HG03060 (cell line): ENCODE data around the gene PEMT.
"Not testable (repeated sequence)": the region's sequence is repeated elsewhere in the genome, so short reads cannot be mapped to it uniquely, and the experiment has no call there.

Source experiments
- ATAC-seq: cut with Tn5 transposase; IDR thresholded peaks from one replicate; pipeline ENCODE4 v1.9.1; 2021; ENCODE audit warnings: low read depth, moderate number of reproducible peaks; ENCODE audit not compliant: unreplicated experiment

Gene PEMT

DNA sequence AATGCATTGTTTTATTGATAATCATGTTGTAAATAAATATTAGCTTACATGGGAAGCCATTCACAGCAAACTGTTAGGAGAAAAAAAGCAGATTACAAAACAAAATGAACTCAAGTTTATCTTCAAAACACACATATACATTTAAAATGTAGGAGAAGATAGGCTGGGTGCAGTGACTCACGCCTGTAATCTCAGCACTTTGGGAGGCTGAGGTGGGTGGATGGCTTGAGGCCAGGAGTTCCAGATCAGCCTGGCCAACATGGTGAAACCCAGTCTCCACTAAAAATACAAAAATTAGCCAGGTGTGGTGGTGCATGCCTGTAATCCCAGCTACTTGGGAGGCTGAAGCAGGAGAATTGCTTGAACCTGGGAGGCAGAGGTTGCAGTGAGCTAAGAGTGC, 125.6 kb downstream of the PEMT start:
- not testable (repeated sequence) for ATAC-seq

- no peak for ATAC-seq
Measured at GRCh38 chr17:17463821-17464220, 127.7 kb downstream of the PEMT start.

- no peak for ATAC-seq
Measured at GRCh38 chr17:17462048-17462824, 129.3 kb downstream of the PEMT start.

- no peak for ATAC-seq
Measured at GRCh38 chr17:17460038-17460437, 131.5 kb downstream of the PEMT start.

DNA sequence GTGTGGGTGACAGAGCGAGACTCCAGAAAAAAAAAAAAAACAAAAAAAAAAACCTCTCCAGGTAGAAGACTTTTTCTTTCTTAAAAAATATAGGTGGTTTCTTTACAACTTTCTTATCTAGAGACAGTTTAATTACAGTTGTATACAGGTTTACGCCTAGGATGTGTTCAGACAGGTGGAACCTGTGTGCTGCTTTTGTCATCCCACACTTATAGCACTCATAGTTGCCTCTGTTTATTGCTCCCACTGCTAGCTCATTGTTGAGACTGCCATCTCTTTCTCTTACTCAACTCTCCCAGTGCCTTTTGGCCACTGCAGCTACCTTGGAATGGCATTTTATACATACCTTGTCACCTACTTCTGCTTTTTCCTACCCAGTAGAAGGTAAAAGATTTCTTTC, 133.8 kb downstream of the PEMT start:
- no peak for ATAC-seq

GRCh38 chr17:17456251-17456650, 135.3 kb downstream of the PEMT start:
- ATAC-seq, result no peak
